GM18519 (cell line): ENCODE data around the gene BARX2.

ENCODE experiments used
- ATAC-seq: cut with Tn5 transposase; IDR thresholded peaks from one replicate; pipeline ENCODE4 v1.9.1; 2021; ENCODE audit warnings: mild to moderate bottlenecking, moderate library complexity; ENCODE audit not compliant: unreplicated experiment, low FRiP score

Gene BARX2

GRCh38 chr11:129489249-129489648 lies 113.6 kb downstream of the BARX2 start:
- ATAC-seq, result no peak

- ATAC-seq, result no peak
Measured at GRCh38 chr11:129490004-129490403, 114.4 kb downstream of the BARX2 start.

- no peak for ATAC-seq
Measured at GRCh38 chr11:129493746-129494145, 118.1 kb downstream of the BARX2 start.
